HepG2 (cell line): ENCODE measurements around the gene MARK2.

Source experiments
- ARHGAP35 ChIP-seq: sonication (generic); formaldehyde crosslinking; IDR thresholded peaks from 2 replicates; pipeline ENCODE4 v1.9.0; 2022; ENCODE audit warnings: mild to moderate bottlenecking, inconsistent platforms, moderate library complexity, missing genetic modification reagents, borderline replicate concordance
- E2F1 ChIP-seq: sonication (generic); formaldehyde crosslinking; IDR thresholded peaks from 2 replicates; pipeline ENCODE4 v1.5.0; 2020; ENCODE audit warnings: missing genetic modification reagents
- EZH2 ChIP-seq: conservative IDR thresholded peaks from 2 replicates; pipeline ENCODE4 v1.6.1; 2012; ENCODE audit warnings: mild to moderate bottlenecking, low read depth, low read length, moderate library complexity
- REPIN1 ChIP-seq: sonication (generic); formaldehyde crosslinking; IDR thresholded peaks from 2 replicates; pipeline ENCODE4 v1.8.0; 2022; ENCODE audit warnings: missing genetic modification reagents, low read depth, mild to moderate bottlenecking, borderline replicate concordance
- SMC3 ChIP-seq: IDR thresholded peaks from 2 replicates; pipeline ENCODE4 v1.6.1; 2011; ENCODE audit warnings: low read length, improper control_type of control experiment
- STAG1 ChIP-seq: sonication (generic); formaldehyde crosslinking; IDR thresholded peaks from 2 replicates; pipeline ENCODE4 v1.4.0; 2020; ENCODE audit warnings: missing genetic modification reagents
- ZNF598 ChIP-seq: sonication (generic); formaldehyde crosslinking; IDR thresholded peaks from 2 replicates; pipeline ENCODE4 v1.5.1; 2020; ENCODE audit warnings: mild to moderate bottlenecking, missing genetic modification reagents, borderline replicate concordance
- ZNF639 ChIP-seq: conservative IDR thresholded peaks from 2 replicates; pipeline ENCODE4 v1.6.1; 2018; ENCODE audit warnings: missing genetic modification reagents
- ZNF687 ChIP-seq: sonication (generic); formaldehyde crosslinking; IDR thresholded peaks from 2 replicates; pipeline ENCODE4 v1.5.1; 2020; ENCODE audit warnings: mild to moderate bottlenecking, missing genetic modification reagents, moderate library complexity
- ZNF839 ChIP-seq: sonication (generic); formaldehyde crosslinking; IDR thresholded peaks from 2 replicates; pipeline ENCODE4 v1.4.0; 2020; ENCODE audit warnings: missing genetic modification reagents, mild to moderate bottlenecking, borderline replicate concordance
- TF ChIP-seq, protein P1 (sequence below): sonication (generic); formaldehyde crosslinking; IDR thresholded peaks from 2 replicates; pipeline ENCODE4 v1.5.0; 2020; ENCODE audit warnings: mild to moderate bottlenecking, missing genetic modification reagents, moderate library complexity
- TF ChIP-seq, protein P2 (sequence below): sonication (generic); formaldehyde crosslinking; IDR thresholded peaks from 2 replicates; pipeline ENCODE4 v1.4.0; 2020; ENCODE audit warnings: missing genetic modification reagents
- TF ChIP-seq, protein P3 (sequence below): sonication (generic); formaldehyde crosslinking; IDR thresholded peaks from 2 replicates; pipeline ENCODE4 v1.8.1; 2023; ENCODE audit warnings: mild to moderate bottlenecking, missing genetic modification reagents

DNA sequence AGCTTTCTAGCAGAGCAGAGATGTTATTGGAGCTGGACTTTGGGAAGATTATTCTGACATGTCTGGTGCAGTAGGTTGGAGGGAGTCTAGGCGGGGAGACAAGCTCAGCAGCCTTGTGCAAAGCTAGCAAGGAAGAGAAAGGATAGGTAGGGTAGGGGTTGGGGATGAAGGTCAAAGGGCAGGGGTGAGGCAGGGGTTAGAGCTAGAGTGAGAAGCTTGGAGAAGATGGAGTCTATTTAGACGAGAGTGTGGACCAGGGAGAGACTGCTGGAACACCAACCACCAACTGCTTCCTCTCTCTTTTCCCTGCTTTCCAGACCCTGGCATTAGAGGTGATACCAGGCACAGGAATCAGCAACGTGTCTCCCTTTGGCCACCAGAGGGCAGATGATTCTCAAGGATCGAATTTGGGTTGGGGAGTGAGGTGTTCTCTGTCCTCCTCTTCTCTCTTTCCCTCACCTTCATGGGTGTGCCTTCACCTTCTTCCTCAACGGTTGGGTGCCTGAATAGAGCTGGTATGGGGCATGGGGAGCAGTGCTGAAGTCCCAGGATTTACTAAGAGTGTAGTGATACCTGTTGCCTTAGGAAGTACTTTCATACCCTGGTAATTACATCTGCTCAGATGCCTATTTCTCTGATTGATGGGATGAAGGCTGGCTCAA lies 1.8 kb upstream of the MARK2 start:
- TF ChIP-seq ZNF639 (no peak), STAG1 (CRISPR knock-in tag) (peak; percentile 96), EZH2 (no peak), ARHGAP35 (CRISPR knock-in tag) (no peak), E2F1 (CRISPR knock-in tag) (no peak), ZNF687 (no peak), ZNF598 (no peak), REPIN1 (no peak), ZNF839 (CRISPR knock-in tag) (no peak), SMC3 (peak; percentile 97)
- TF ChIP-seq, protein P1, sequence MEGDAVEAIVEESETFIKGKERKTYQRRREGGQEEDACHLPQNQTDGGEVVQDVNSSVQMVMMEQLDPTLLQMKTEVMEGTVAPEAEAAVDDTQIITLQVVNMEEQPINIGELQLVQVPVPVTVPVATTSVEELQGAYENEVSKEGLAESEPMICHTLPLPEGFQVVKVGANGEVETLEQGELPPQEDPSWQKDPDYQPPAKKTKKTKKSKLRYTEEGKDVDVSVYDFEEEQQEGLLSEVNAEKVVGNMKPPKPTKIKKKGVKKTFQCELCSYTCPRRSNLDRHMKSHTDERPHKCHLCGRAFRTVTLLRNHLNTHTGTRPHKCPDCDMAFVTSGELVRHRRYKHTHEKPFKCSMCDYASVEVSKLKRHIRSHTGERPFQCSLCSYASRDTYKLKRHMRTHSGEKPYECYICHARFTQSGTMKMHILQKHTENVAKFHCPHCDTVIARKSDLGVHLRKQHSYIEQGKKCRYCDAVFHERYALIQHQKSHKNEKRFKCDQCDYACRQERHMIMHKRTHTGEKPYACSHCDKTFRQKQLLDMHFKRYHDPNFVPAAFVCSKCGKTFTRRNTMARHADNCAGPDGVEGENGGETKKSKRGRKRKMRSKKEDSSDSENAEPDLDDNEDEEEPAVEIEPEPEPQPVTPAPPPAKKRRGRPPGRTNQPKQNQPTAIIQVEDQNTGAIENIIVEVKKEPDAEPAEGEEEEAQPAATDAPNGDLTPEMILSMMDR = peak; percentile 96
- TF ChIP-seq, protein P2, sequence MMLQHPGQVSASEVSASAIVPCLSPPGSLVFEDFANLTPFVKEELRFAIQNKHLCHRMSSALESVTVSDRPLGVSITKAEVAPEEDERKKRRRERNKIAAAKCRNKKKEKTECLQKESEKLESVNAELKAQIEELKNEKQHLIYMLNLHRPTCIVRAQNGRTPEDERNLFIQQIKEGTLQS = no peak
- TF ChIP-seq, protein P3, sequence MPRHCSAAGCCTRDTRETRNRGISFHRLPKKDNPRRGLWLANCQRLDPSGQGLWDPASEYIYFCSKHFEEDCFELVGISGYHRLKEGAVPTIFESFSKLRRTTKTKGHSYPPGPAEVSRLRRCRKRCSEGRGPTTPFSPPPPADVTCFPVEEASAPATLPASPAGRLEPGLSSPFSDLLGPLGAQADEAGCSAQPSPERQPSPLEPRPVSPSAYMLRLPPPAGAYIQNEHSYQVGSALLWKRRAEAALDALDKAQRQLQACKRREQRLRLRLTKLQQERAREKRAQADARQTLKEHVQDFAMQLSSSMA = no peak
